ENCODE measurements around the gene GAS5.
"Not testable (repeated sequence)": the region's sequence is repeated elsewhere in the genome, so short reads cannot be mapped to it uniquely, and the experiment has no call there.

GAS5 gene

DNA sequence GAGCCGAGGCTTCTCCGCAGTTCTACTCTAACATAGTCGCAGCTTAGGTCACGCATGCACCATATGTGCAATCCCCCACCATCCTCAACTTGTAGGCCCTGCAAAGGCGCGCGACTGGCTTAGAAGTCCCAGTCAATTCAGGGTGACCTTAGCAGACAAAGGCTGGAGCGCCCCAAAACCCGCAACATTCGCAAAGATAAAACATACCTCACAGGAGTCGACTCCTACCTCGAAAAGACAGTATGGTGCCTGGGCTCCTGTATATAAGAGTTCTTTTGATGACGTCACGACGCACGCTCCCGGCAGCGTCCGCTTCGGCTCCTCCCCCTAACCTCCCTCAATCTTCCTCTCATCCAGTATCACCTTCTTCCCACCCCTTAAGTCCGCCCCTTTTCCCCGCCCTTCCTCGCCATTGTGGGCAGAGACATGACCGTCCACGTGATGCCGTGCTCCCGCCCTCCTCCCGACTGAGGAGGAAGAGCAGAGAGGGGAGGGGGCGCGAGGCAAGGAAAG lies at the start of gene GAS5:
Gene GAS5, minus strand, starts transcription at position 237 of the 513 bp plus-strand sequence.
- DNase-seq (ENCODE audit: low read depth in 2 of 2): peak; percentile 99

DNA sequence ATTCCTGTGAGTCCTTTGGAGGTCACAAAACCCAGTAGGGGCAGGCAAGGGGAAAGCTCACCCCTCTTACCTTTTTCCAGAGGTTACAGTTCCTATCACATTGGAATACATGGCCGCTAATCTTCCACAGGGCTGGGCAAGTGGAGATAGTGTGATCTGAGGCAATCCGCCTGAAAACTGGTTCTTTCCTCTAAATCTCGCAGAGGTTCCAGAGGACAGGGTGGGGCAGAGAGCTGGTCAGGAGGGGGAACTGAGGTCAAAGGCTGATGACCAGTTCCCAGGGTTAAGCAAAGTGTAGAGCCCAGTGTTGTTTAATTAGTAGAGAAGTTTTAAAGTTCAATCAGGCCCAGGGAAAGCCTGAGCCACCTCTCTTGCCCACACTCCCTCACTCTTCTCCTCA lies 49.4 kb upstream of the GAS5 start, which contains the start of gene SERPINC1:
Gene SERPINC1, minus strand, starts transcription at position 179 of the 400 bp plus-strand sequence. Its CDS starts 68 bp downstream, at position 111.
- no peak for DNase-seq (ENCODE audit: low read depth in 2 of 2)

DNA sequence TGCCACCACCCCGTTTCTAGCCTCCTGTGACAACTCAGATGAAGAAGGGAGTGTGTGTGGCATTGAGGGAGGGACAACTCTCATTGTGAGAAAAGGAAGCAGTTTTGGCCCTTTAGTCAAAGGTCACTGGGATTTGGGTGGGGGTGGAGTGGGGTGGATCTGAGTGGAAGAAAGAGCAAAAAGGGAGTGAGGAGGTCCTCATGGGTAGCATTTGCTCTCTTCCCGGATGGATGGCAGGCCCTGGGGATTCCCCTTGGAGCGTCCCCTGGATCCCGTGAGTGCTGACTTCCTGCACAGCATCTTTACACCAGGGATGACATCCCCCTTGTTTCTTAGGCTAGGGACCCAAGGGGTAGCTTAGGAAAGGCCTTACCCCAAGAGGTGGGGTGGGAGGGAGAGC lies 48.9 kb upstream of the GAS5 start:
- no peak for DNase-seq (ENCODE audit: low read depth in 2 of 2)

DNA sequence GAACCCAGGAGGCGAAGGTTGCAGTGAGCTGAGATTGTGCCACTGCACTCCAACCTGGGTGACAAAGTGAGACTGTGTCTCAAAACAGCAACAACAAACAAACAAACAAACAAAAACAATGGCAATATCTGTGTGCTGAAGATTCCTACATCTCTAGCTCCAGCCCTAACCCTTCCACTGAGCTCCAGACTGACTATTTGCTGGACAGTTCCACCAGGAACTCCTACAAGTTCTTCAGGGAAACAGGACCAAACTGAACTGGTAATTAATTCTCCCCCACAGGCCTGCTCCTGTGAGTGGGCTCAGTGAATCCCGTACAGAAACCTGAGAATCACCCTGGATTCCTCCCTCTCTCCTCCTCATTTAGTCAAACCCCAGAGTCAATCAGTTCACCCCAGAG lies 47.8 kb upstream of the GAS5 start:
- no peak for DNase-seq (ENCODE audit: low read depth in 2 of 2)

DNA sequence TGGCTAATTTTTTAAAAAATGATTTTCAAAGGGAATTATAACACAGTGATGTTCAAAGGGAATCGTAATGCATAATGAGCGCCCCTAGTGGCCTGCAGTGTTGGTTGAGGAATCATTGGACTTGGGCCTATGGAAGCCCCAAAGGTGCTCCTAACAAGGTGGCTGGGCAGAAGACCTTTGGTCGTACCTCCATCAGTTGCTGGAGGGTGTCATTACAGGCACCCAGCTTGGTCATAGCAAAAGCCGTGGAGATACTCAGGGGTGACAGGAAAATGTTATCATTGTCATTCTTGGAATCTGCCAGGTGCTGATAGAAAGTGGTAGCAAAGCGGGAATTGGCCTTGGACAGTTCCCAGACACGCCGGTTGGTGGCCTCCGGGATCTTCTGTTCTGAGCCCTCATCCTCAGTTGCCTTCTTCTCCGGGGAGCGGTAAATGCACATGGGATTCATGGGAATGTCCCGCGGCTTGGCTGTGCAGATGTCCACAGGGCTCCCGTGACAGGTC lies 46.6 kb upstream of the GAS5 start:
- peak in 1 of 2 donors; percentile 6 for DNase-seq (ENCODE audit: low read depth in 2 of 2)

DNA sequence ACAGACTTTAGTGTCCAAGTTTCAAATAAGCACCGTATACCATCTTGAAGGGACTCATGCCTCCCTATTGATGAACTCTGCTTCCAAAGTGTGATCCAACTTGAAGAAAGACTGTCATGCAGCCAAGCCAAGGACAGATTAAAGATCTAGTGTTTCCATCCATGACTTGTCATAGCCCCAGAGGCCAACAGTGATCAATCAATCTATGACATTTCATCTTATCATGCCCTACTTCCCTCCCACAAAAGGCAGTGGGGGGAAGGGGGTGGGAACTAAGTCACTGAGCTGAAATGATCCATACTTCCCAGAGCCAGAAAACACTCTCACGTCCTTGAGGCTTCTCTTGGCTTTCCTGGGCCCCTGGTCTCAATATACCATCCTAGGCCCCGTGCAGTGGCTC lies 45.3 kb upstream of the GAS5 start:
- no peak for DNase-seq (ENCODE audit: low read depth in 2 of 2)

DNA sequence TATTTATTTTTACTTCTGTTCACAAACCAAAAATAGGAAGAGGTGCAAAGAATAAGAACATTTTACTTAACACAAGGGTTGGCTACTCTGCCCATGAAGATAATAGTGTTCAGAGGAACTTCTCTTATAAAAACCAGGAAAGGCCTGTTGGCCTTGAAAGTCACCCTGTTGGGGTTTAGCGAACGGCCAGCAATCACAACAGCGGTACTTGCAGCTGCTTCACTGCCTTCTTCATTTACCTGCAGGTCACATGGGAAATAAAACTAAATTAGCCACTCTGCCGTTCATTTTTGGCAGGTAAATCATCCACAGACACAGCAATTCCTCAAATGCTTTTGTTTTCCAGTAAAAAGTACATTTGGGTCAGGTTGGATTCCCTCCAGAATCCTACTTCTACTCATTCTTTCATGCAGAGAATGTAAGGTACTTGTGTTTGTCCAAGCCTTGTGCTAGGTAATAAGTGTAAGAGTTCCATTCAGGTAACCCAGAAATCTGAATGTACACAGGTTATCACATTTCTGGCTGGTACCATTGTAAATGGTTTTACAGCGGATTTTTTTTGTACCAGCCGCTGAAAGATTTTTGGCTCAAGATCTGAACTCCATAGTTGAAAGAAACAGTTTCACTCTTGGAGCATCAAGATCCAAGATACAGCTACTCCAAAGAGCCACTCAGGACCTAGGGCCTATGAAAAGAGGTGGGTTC lies 36.2 kb upstream of the GAS5 start:
- DNase-seq (ENCODE audit: low read depth in 2 of 2): no peak

DNA sequence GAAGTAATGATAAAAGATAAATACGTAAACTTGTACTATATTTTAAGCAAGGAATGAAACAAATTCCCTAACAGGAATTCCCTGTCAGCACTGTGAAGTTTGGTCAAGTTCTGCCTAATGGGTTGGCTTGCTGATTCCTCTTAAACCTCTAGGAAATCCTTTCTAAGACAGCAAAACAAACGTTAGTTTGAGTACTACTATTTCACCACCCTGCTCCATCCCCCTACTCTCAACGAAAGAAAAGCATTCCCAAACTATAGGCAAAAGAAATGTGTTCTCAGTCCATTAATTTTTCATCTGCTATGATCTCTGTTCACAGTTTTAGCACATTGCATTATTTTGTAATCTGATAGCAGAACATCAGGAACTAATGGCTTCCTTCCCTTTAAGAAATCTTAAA lies 33.2 kb upstream of the GAS5 start:
- no peak for DNase-seq (ENCODE audit: low read depth in 2 of 2)

DNA sequence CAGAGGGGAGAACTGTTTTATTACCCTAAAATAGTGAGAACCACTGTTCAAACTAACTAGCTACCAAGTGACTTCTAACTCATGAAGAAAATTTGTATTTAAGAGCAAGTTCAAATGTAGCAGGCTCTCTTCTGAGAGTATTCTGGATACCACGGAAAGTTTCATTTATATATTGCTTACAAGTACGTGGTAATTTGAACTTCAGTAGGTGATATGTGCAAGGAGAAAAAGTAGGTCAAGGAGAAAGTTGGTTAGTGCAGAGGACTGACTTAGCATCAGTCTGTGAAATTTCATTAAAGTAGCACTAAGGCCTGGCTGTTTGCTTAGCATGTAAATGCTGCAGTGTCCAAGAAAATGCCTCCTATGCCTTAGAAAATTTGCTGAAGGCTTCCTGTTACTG lies 32.6 kb upstream of the GAS5 start:
- no peak for DNase-seq (ENCODE audit: low read depth in 2 of 2)

DNA sequence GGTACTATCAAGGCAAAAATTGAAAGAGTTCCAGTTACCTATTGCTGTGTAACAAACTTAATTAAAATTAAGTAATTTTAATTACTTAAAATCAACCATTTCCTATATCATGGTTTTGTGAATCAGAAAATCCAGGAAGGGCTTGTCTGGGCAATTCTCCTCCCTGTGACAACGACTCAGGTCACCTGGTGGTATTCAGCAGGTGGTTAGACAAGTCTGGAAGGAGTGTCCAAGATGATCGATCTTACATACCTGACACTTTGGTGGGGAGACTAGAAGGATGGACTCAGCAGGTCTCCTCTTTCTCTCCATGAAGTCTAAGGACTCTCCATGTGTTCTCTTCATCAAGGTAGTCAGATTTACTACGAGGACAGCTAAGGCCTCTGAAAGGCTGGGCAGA lies 26.4 kb upstream of the GAS5 start:
- DNase-seq (ENCODE audit: low read depth in 2 of 2): no peak

DNA sequence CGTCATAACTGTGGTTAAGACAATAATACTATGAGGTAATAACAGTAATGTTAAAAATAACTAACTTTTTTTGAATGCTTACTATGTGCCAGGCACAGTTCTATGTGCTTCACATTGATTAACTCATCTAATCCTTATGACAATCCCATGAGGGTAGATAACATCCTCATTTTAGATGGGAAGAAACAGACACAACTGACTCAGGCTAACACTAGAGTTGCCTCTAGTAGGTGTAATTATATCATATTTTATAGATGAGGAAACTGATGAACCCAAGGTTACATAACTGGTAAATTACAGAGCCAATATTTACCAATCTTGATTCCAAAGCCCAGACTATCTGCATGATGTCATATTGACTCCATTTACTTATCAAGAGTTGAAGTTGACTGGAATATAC lies 25.8 kb upstream of the GAS5 start:
- no peak for DNase-seq (ENCODE audit: low read depth in 2 of 2)

DNA sequence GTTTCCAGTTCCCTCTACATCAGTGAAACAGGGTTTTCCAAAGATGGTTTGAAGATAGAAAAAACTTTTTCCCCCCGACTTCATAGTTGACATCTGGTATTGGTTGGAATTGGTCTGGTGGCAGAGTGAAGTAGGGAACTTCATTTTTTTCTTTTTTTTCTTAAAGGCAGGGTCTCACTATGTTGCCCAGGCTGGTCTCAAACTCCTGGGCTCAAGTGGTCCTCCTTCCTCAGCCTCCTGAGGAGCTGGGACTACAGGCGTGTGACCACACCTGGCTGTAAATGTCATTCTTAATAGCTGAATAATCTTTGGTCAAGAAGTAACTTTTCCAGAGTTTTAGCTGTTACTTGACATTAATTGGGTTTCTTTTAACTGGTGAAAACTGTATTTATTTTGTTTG lies 22.1 kb upstream of the GAS5 start:
- DNase-seq (ENCODE audit: low read depth in 2 of 2): no peak

DNA sequence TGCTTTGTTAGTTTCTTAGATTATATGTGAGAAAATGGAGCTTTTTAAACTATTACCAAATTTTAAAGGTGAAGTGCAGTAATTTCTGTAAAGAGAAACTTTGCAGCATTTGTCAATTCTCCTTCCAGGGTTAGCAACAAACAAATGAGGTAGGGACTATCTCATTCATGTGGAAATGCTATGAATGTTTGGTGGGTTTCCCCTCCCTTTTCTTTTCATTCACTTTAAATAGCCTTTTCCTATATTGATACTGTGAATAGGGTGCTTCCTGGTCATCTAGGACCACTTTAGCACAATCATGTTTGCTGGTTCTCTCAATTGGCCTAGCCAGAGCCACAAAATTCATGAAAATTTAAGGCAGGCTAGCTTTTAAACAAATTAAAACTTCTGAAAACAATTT lies 21.0 kb upstream of the GAS5 start:
- no peak for DNase-seq (ENCODE audit: low read depth in 2 of 2)

DNA sequence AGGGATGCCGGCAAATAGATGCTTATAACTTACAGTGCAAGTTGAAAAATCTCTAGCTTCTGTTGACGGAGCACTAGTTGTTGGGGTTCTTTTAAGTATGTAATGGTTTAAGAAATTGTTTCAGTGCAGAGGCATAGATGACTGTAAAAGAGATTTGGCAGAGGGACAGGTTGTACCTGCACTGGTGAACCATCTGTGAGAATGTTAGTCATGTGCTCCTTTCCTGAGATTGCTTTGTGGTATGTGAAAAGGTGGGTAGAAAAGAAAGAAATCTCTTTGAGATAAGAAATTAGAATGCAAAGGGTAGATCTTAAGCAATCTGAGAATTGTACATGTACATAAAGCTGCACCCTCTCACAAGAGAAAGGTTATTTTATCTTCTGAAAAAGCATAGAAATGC lies 19.8 kb upstream of the GAS5 start:
- DNase-seq (ENCODE audit: low read depth in 2 of 2): no peak

DNA sequence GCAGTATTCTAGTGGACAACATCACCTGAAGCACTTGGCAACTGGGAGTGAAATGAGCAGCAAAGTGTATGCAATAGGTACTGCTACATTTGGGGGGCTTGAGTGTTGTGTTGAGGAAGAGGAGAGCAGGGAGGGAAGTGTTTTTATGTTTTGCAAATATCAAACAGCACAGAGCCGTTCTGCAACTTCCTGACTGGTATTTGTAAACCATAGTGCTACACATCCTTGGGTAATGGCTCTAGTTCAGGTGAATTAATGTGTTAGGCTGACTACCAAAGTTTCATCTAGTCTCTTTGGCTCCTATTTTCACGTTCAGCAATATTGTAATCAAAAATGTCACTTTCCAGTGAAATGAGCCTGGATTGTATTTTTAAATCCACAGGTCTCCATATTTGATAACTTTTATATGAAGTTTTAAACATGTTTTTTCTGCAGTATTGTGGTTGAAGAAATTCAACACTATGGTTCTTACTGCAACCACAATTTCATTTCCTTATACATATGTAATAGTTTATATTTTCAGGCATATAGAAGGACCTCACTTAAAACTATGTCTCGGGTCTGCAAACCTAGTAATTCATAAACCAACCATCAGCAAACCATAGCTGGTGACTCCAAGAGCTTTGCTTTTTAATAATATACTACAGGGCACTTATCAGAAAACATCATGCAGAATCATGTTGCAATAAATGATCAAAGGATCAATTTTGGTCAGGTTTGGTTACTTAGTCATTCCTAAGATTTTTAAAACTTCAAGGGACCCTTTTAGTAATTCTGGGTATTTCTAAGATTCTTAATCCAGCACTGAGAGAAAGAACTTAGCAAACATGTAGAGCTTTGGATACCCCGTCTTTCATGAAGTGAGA lies 19.2 kb upstream of the GAS5 start:
- no peak for DNase-seq (ENCODE audit: low read depth in 2 of 2)

DNA sequence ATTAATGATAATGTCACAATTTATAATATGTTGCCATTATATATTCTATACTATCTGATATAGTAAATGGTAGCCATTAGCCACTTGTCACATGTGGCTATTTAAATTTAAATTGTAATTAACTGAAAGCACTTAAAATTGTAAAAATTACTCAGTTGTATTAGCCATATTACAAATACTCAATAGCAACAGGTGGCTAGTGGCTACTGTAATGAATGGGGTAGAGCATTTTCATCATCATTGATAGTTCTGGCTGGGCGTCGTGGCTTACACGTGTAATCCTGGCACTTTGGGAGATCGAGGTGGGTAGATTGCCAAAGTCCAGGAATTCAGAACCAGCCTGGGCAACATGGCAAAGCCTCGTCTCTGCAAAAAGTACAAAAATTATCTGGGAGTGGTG lies 16.9 kb upstream of the GAS5 start:
- no peak for DNase-seq (ENCODE audit: low read depth in 2 of 2)

DNA sequence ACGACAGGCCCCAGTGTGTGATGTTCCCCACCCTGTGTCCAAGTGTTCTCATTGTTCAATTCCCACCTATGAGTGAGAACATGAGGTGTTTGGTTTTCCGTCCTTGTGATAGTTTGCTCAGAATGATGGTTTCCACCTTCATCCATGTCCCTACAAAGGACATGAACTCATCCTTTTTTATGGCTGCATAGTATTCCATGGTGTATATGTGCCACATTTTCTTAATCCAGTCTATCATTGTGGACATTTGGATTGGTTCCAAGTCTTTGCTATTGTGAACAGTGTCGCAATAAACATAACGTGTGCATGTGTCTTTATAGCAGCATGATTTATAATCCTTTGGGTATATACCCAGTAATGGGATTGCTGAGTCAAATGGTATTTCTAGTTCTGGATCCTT lies 13.3 kb upstream of the GAS5 start:
- DNase-seq (ENCODE audit: low read depth in 2 of 2): not testable (repeated sequence)

DNA sequence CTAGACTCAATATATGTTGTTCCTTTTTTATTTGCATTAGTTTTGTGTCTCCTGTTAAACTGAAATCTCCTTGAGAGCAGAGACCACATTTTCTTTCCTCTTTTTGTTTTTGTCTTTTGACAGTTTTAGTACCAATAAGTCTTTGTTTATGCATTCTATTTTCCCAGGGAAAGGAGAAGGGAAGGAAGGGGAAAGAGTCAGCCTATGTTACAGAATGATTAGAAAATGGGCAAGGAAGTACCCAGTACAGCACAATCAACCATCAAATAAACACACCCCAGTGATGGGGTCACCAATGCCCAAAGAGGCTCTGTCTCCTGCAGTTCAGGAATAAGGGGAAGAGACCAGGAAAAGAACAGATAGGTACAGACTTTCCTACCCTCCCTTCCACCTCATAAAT lies 10.5 kb upstream of the GAS5 start:
- no peak for DNase-seq (ENCODE audit: low read depth in 2 of 2)

DNA sequence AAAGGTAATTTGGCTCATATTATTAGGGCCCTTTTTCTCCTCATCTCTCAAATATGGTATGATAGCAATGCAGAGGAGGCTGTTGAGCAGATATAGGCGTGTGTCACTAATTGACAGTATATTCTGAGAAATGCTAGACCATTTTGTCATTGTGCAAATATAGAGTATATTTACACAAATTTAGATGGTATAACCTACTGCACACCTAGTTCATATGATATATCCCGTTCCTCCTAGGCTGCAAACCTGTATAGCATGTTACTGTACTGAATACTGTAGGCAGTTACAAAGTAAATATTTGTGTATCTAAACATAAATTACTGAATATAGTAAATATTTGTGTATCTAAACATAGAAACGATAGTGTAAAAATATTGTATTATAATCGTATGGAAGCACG lies 8.9 kb upstream of the GAS5 start:
- DNase-seq (ENCODE audit: low read depth in 2 of 2): no peak

DNA sequence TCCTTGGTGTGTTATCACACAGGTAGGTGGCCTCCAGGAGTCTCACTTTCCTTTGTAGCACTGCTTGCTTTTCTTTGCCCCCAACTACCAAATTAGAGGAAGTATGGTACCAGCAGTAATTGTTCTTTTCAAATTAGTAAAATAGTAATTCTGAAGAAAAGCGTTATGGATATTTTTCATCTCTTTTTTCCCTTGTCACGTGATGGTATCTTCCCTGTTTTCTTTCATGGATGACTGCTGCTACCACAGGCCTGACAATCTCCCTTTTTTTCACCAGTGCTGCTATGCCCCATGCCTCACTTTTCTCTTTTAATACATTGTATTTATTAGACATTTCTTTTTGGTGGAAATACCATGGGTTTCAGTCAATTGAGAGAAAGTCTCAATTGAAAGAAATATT lies 3.7 kb upstream of the GAS5 start:
- no peak for DNase-seq (ENCODE audit: low read depth in 2 of 2)

DNA sequence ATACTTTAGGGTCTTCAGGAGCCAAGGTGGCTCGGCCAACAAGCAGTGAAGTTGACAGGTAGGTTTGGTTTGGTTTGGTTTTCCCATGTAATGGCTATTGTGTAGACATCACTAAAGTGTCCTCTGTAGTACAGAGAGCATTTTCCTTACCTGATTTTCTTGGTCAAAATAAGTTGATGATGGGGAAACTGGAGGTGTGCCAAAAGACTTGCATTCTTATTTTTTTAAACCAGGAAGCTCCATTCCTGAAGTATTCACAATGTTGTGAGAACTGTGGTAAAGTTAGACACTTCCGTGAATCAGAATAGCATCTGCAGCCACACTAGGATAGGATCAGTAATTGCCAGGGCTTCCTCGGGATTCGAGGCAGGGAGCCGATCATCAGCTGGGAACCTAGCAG lies 3.3 kb upstream of the GAS5 start:
- no peak for DNase-seq (ENCODE audit: low read depth in 2 of 2)

DNA sequence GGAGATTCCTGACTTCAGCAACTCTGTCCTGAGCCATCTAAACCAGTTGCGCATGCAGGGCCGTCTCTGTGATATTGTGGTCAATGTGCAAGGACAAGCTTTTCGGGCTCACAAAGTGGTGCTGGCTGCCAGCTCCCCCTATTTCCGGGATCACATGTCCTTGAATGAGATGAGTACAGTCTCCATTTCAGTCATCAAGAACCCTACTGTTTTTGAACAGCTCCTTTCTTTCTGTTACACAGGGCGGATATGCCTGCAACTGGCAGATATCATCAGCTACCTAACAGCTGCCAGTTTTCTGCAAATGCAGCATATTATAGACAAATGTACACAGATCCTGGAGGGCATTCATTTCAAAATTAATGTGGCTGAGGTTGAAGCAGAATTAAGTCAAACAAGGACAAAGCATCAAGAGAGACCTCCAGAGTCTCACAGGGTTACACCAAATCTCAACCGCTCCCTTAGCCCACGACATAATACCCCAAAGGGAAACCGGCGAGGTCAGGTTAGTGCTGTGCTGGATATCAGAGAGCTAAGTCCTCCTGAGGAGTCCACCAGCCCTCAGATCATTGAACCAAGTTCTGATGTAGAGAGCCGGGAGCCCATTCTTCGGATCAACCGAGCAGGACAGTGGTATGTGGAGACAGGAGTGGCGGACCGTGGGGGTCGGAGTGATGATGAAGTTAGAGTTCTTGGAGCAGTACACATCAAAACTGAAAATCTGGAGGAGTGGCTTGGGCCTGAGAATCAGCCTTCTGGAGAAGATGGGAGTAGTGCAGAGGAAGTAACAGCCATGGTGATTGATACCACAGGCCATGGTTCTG lies 2.7 kb upstream of the GAS5 start:
- DNase-seq (ENCODE audit: low read depth in 2 of 2): no peak

Data from stimulated activated CD4-positive, alpha-beta T cell treated with anti-CD3 and anti-CD28 coated beads, Interleukin-1b, Interleukin-23, amount 100 ng/mL, for 1 hour (primary cell).